Parathyroid adenoma (tissue), 2 donors: Measurements from ENCODE around the gene MOSMO.

Source experiments
- H2AFZ ChIP-seq: fragments of 300-600 bp; sonication (generic); one replicate; pipeline ENCODE4 v1.7.0; 2017; ENCODE audit warnings: antibody characterized with exemption, mild to moderate bottlenecking
- H3K27ac ChIP-seq: fragments of 300-600 bp; sonication (generic); one replicate; pipeline ENCODE4 v1.7.0; 2017
- H3K27me3 ChIP-seq: fragments of 300-600 bp; sonication (generic); one replicate; pipeline ENCODE4 v1.7.0; 2017; ENCODE audit warnings: low read length; ENCODE audit not compliant: control insufficient read depth, insufficient read depth
- H3K36me3 ChIP-seq: fragments of 300-600 bp; sonication (generic); one replicate; pipeline ENCODE4 v1.7.0; 2017; ENCODE audit warnings: low read length; ENCODE audit not compliant: control insufficient read depth, insufficient read depth
- H3K4me1 ChIP-seq: fragments of 300-600 bp; sonication (generic); one replicate; pipeline ENCODE4 v1.7.0; 2017; ENCODE audit warnings: control low read depth
- H3K4me2 ChIP-seq: fragments of 300-600 bp; sonication (generic); one replicate; pipeline ENCODE4 v1.7.0; 2017; ENCODE audit warnings: low read length
- H3K4me3 ChIP-seq: fragments of 300-600 bp; sonication (generic); one replicate; pipeline ENCODE4 v1.7.0; 2017; ENCODE audit warnings: low read depth, low read length
- H3K79me2 ChIP-seq: fragments of 300-600 bp; sonication (generic); one replicate; pipeline ENCODE4 v1.7.0; 2017; ENCODE audit warnings: control low read depth
- H3K9ac ChIP-seq: fragments of 300-600 bp; sonication (generic); one replicate; pipeline ENCODE4 v1.7.0; 2017; ENCODE audit warnings: mild to moderate bottlenecking
- H3K9me3 ChIP-seq: fragments of 300-600 bp; sonication (generic); one replicate; pipeline ENCODE4 v1.7.0; 2017; ENCODE audit warnings: low read length; ENCODE audit not compliant: control insufficient read depth
- CTCF ChIP-seq: fragments of 300-600 bp; sonication (generic); IDR thresholded peaks from one replicate; pipeline ENCODE4 v1.7.0; 2017; ENCODE audit warnings: antibody characterized with exemption, mild to moderate bottlenecking
- donor health status: primary hyperparathyroidism.

The MOSMO gene

GRCh38 chr16:22063888-22064467, 56.1 kb downstream of the MOSMO start:
- Histone ChIP-seq H3K4me1 (no peaks in the 10 kb centered on the region), H3K36me3 (no peaks in the 10 kb centered on the region), H3K27me3 (no peaks in the 10 kb centered on the region), H2AFZ (no peak overlapping the region), H3K9ac (no peak overlapping the region), H3K4me2 (no peak overlapping the region), H3K9me3 (no peaks in the 10 kb centered on the region), H3K4me3 (no peak overlapping the region), H3K79me2 (peaks cover 10% of the 10 kb centered on the region), H3K27ac (no peak overlapping the region)
- no peak for TF ChIP-seq CTCF

GRCh38 chr16:22065252-22065651, 57.3 kb downstream of the MOSMO start:
- no peaks in the 10 kb centered on the region for H3K36me3 ChIP-seq
- H3K4me2 ChIP-seq, result no peak overlapping the region
- H3K27me3 ChIP-seq, result no peaks in the 10 kb centered on the region
- no peak overlapping the region for H2AFZ ChIP-seq
- no peaks in the 10 kb centered on the region for H3K9me3 ChIP-seq
- no peak overlapping the region for H3K27ac ChIP-seq
- H3K4me3 ChIP-seq, result no peak overlapping the region
- no peak overlapping the region for H3K9ac ChIP-seq
- H3K4me1 ChIP-seq, result no peaks in the 10 kb centered on the region
- TF ChIP-seq CTCF, result no peak
- peaks cover 6% of the 10 kb centered on the region for H3K79me2 ChIP-seq

- Histone ChIP-seq H3K4me3 (no peak overlapping the region), H3K4me1 (peaks cover 3% of the 10 kb centered on the region), H2AFZ (no peak overlapping the region), H3K9me3 (no peaks in the 10 kb centered on the region), H3K9ac (no peak overlapping the region), H3K27ac (no peak overlapping the region), H3K36me3 (no peaks in the 10 kb centered on the region), H3K27me3 (no peaks in the 10 kb centered on the region), H3K4me2 (peak overlapping the region; percentile 1), H3K79me2 (peaks cover 6% of the 10 kb centered on the region)
- TF ChIP-seq CTCF, result no peak
These were observed 62.7 kb downstream of the MOSMO start for GRCh38 chr16:22070361-22071330.

GRCh38 chr16:22071331-22071910, 63.5 kb downstream of the MOSMO start:
- Histone ChIP-seq H3K27me3 (no peaks in the 10 kb centered on the region), H3K9me3 (no peaks in the 10 kb centered on the region), H3K9ac (no peak overlapping the region), H3K4me2 (no peak overlapping the region), H3K4me1 (peaks cover 3% of the 10 kb centered on the region), H3K36me3 (no peaks in the 10 kb centered on the region), H2AFZ (no peak overlapping the region), H3K4me3 (no peak overlapping the region), H3K79me2 (peaks cover 4% of the 10 kb centered on the region), H3K27ac (no peak overlapping the region)
- no peak for TF ChIP-seq CTCF
